DMS153 treated with DMSO at 0.1 percent for 48 hours (cell line): ENCODE results near the gene LPP.

Experiments used
- DNase-seq: peaks from one replicate; lab custom pipeline; 2025; ENCODE audit not compliant: unreplicated experiment; lab: John Stamatoyannopoulos, UW

LPP gene

GRCh38 chr3:188169830-188170455, 16.0 kb downstream of the LPP start:
- no peak for DNase-seq

- DNase-seq: no peak
These were observed 16.8 kb downstream of the LPP start for GRCh38 chr3:188170461-188171459.

GRCh38 chr3:188171682-188172467, 17.9 kb downstream of the LPP start:
- DNase-seq: no peak

- no peak for DNase-seq
These were observed 20.5 kb downstream of the LPP start for GRCh38 chr3:188174317-188175044.

GRCh38 chr3:188176476-188176875, 22.5 kb downstream of the LPP start:
- no peak for DNase-seq

GRCh38 chr3:188176884-188177283, 22.9 kb downstream of the LPP start:
- no peak for DNase-seq

- DNase-seq: no peak
These were observed 23.8 kb downstream of the LPP start for GRCh38 chr3:188177721-188178120.

- no peak for DNase-seq
These were observed 24.5 kb downstream of the LPP start for GRCh38 chr3:188178293-188178936.

- no peak for DNase-seq
These were observed 25.3 kb downstream of the LPP start for GRCh38 chr3:188179006-188179966.

- no peak for DNase-seq
These were observed 26.2 kb downstream of the LPP start for GRCh38 chr3:188180114-188180513.

- no peak for DNase-seq
These were observed 29.5 kb downstream of the LPP start for GRCh38 chr3:188183452-188183851.

GRCh38 chr3:188184160-188184559, 30.2 kb downstream of the LPP start:
- DNase-seq: no peak

GRCh38 chr3:188184649-188185048, 30.7 kb downstream of the LPP start:
- no peak for DNase-seq

- DNase-seq: peak; percentile 44
These were observed 31.8 kb downstream of the LPP start for GRCh38 chr3:188185717-188186251.

- no peak for DNase-seq
These were observed 33.1 kb downstream of the LPP start for GRCh38 chr3:188187053-188187452.

- DNase-seq: no peak
These were observed 35.0 kb downstream of the LPP start for GRCh38 chr3:188188911-188189310.

GRCh38 chr3:188191460-188191859, 37.5 kb downstream of the LPP start:
- DNase-seq: no peak

GRCh38 chr3:188192034-188192433, 38.1 kb downstream of the LPP start:
- DNase-seq: no peak

GRCh38 chr3:188194332-188194731, 40.4 kb downstream of the LPP start:
- no peak for DNase-seq
